Stimulated activated CD8-positive, alpha-beta memory T cell treated with anti-CD3 and anti-CD28 coated beads, Interleukin-7, amount 100 ng/mL, for 4 hours (primary cell): ENCODE measurements around the gene ECPAS.
"Not testable (repeated sequence)": the region's sequence is repeated elsewhere in the genome, so short reads cannot be mapped to it uniquely, and the experiment has no call there.

Experiments used
- DNase-seq, 2 donors: peaks; one replicate each; pipeline ENCODE4 v3.0.0-alpha.2; 2020; ENCODE audit warnings: low read depth in 2 of 2

Gene ECPAS

DNA sequence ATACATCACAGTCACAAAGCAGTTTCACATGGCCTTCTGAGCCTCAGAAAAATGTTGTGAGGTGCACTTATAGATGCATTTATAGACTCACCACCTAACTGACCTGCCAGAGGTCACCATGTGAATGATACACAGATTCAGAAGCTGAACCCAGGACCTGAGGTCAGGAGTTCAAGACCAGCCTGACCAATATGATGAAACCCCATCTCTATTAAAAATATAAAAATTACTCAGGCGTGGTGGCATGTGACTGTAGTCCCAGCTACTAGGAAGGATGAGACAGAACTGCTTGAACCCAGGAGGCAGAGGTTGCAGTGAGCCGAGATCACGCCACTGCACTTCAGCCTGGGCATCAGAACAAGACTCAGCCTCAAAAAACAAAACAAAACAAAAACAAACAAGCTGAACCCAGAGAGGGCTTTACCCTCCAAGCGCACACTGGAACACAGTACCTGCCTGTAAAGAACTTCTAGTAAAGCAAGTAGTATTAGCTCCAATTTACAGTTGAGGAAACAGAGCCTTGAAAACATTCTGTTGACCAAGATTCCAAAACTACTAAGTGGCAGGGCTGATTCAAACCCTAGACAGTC lies 16.3 kb downstream of the ECPAS start:
- no peak for DNase-seq

DNA sequence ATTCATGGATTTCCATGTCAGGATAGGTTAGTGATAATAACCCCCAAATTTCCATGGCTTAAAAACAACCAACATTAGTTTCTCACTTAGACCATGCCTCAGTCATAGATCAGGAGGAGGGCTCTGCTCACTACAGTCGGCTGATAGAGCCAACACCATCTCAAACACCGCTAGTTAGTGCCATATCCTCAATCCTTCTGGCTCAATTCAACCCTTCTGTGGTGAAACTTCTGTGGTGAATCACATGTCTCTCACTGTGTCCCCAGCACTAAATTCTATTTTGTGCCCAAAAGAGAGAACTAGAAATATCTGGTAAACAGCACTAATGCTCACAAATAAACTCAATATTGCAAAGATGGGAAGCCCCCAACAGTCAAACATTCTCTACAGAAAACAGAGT lies 21.1 kb downstream of the ECPAS start:
- no peak for DNase-seq

DNA sequence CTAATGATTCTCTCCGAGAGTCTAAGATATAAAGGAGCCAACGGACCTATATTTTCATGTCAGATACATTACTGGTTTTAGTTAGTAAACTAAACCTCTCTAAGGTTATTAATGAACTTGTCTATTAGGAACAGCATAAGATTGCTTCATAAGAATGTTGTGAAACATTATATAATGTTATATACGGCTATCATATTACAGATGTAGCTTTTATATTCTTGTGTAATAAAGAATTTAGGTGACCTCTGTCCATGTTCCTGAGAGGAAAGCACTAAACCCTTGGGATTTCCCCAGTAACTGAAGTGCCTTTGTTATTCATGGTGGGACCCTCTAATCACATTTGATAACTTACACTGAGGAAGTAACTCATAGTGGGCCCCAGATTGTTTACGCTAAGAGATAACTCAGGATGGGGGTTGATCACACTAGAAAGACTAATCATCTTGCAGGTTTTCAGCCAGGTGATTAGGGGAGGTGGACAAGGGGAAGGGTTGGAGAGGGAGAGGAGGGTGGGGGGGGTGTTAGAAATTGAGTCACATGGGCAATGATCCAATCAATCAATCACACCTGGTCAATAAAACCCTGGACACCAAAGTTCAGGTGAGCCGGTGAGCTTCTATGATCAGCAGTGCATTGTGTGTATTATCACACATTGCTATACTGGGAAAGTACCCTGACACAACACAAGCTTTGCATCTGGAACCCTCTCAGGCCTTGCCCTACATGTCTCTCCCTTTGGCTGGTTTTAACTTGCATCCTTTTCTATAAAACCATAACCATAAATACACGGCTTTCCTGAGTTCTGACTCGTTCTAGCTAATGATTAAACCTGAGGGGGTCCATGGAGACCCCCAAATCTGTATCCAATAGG lies 25.8 kb downstream of the ECPAS start:
- no peak for DNase-seq

- DNase-seq: no peak
These were observed 27.7 kb downstream of the ECPAS start for GRCh38 chr9:111456529-111456928.

- no peak for DNase-seq
These were observed 28.5 kb downstream of the ECPAS start for GRCh38 chr9:111455638-111456037.

DNA sequence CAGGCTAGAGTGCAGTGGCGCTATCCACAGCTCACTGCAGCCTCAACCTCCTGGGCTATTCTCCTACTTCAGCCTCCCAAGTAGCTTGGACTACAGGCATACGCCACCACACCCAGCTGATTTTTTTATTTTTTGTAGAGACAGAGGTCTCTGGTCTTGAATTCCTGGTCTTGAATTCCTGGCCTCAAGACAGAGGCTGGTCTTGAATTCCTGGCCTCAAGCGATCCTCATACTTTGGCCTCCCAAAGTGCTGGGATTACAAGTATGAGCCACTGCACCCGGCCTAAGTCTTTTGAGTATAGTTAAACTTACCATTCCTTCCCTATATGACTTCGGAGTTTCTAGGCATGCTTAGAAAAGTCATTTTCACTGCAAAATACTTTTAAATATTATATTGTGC lies 29.4 kb downstream of the ECPAS start:
- DNase-seq: no peak

DNA sequence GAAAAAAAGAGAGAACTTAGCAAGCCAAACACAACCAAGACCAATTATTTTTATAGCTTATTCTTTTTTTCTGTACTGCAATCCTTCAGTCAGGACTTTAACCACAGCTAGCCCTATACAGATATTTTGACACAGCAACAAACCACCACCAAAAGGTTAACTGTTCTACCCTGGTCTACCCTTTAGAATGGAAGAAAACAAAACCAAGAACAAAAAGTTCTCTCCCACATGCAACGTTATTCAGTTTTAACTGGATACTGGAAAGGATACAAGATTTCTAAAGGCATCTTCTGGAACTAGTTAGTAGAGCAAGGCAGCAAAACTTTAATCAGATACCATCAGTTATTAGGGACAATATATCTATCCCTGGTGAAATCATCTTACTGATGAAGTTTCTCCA lies 32.6 kb downstream of the ECPAS start:
- no peak for DNase-seq

GRCh38 chr9:111450124-111450523 lies 34.1 kb downstream of the ECPAS start:
- DNase-seq: no peak

- DNase-seq: no peak
These were observed 34.5 kb downstream of the ECPAS start for GRCh38 chr9:111449705-111450104.

DNA sequence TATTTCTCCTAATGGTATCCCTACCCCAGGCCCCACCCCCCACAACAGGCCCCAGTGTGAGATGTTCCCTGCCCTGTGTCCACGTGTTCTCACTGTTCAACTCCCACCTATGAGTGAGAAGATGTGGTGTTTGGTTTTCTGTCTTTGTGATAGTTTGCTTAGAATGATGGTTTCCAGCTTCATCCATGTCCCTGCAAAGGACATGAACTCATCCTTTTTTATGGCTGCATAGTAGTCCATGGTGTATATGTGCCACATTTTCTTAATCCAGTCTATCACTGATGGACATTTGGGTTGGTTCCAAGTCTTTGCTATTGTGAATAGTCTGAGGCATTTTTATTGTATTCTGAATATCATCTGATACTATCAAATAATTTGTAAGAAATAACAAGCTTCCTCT lies 38.4 kb downstream of the ECPAS start:
- DNase-seq: not testable (repeated sequence)

GRCh38 chr9:111443454-111443853 lies 40.7 kb downstream of the ECPAS start:
- no peak for DNase-seq

DNA sequence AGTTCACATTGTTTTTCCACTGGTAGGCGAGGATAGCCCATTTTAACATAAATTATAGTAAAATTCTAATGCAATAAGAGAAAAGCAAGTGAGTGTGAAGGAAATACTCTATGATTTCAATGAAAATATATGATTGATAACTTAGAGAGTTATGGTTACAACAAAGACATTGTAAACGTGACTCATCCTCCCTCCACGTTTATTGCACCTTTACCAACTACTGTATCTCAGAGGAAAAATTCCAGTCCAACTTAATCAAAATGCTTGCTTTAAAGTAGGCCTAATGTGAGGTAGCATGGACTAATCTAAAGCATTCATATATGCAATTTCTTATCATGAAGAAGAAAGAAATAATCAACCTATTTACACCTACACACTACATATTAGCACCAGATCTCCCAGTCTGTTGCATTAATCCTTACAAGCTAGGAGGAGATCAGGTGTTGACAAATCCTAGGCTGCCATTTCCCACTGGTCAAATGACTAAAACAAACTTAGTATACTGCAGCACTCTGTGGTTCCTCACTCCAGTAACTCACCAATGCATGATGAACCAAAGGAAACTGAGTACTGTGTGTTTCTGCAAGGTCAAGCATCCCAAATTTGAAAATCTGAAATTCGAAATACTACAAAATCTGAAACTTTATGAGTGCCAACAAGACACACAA lies 41.7 kb downstream of the ECPAS start:
- no peak for DNase-seq

DNA sequence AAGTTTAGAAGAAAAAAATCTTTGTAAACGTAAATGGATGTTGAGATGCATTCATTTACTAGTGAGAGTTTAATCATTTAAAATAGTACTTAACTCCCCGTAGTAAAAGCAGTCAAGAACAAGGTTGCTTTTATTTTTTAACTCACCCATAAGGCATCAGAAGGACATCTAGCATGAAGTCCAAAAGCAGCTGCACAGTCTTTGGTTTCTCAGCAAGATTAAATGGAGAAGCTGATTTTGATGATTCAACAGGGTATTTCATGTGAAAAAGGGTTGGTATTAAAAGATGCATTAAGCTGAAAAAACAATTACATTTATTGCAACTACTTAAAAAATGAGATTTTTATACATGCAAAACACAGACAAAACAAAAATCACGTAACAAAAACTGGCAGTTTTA lies 44.0 kb downstream of the ECPAS start:
- no peak for DNase-seq

GRCh38 chr9:111438541-111439235 lies 45.5 kb downstream of the ECPAS start:
- DNase-seq: no peak

DNA sequence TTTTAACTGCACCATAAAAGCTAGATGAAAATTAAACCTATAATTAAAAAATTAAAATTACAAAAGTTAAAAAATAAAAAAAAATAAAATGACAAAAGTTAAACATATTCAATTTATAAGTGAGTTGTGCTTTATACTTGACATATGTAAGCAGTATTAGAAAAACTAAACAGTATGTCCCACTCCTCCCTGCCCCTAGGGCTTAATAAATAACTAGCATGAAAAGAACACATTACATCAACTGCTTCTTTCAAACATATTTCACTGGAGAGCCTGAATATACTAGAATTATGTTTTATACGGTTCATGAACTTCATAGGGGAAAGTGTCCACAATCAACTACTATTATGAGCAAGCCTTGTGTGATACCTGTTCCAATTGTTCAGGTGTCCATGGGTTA lies 47.6 kb downstream of the ECPAS start:
- no peak for DNase-seq

DNA sequence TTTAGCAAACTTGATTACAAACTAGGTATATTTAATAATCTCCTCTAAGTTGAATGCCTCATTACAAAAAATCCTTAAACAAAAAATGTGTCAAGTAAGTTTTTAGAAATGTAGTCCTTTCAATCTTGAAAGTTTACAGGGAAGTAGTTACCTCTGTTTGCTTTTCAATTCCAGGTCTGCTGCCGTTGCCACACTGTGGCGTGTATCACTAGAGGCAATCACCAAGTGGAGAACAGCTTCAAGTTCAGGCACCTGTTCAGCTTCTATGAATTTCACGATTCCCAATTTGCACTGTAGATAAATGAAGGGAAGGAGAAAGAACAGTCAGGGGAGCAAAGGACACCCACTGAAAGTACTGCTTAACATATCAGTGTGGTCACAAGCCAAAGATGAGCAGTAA lies 51.1 kb downstream of the ECPAS start:
- DNase-seq: no peak

GRCh38 chr9:111431684-111432083 lies 52.5 kb downstream of the ECPAS start:
- no peak for DNase-seq

DNA sequence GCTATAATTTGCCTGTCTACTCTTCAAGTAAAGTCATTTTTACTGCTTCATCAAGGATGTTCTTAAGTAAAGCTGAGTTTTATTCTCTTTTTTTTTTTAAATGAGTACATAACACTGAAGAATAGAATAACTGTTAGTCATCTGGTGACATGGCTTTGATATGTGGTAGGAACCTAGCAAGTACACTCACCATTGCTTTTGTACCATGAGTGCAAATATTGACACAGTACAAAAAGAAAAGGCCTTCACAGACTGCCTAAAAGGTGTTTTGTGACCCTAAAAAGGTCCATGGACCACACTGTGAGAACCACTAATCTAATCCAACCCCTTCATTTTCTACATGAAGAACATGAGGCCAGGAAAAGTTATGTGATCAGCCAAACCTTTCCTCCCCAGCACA lies 55.0 kb downstream of the ECPAS start:
- no peak for DNase-seq

- DNase-seq: no peak
These were observed 57.0 kb downstream of the ECPAS start for GRCh38 chr9:111427186-111427585.

DNA sequence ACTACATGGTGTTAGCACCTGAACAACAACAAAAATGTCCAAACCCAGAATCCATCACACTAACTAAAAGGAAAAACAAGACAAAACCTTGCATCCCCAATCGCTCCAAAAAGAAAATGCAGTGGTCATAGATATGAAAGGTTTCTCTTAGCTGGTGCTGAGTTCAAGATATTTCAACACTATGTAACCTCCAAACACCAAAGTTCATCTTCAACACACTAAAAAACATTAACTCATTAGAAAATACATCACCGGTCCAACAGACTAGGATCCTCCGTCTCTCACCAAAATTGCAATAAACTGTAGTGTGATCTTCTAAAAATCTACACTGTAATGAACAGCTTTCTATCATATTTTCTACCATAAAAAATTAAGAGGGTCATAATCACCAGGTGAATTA lies 60.8 kb downstream of the ECPAS start:
- DNase-seq: no peak

- DNase-seq: no peak
These were observed 69.8 kb downstream of the ECPAS start for GRCh38 chr9:111414406-111414805.

DNA sequence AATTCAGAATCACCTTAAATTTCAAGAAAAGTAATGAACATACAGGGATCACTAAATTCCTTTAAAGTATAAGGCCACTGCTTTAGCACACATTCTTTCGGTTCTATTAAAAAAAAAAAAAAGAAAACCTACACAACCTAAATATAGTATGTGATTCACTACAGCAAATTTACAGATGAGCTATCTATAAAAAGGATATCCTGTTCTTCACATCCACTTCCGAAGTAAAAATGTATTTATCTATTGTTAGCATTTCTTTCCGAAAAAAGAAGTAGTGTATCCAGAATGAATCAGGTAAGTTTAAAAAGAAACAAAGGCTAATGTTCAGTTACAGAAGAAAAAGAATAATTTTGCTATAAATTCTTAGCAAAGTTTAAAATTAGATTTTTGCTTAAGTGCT lies 70.2 kb downstream of the ECPAS start:
- no peak for DNase-seq
